ENCODE measurements around the gene MED22.

MED22 gene

GRCh38 chr9:133371261-133371711 lies 23.4 kb upstream of the MED22 start:
- no peak overlapping the region for H2AFZ ChIP-seq (ENCODE audit: low read depth, low read length, severe bottlenecking)
- H3K9me3 ChIP-seq (ENCODE audit: insufficient read depth, low read length): no peaks in the 10 kb centered on the region
- TF ChIP-seq CTCF (IDR thresholded peaks at IDR 0.05; ENCODE audit: insufficient read depth, low read length, poor library complexity, severe bottlenecking) (no peak), EZH2phosphoT487 (conservative IDR thresholded peaks at IDR 0.05; ENCODE audit: low read length) (no peak)
- H3K36me3 ChIP-seq (ENCODE audit: low read length): 0 out of 2 replicates have a peak, but pooled peaks cover under 1% of the 10 kb centered on the region
- H3K4me2 ChIP-seq (ENCODE audit: low read depth, low read length, poor library complexity, severe bottlenecking): no peak overlapping the region
- H3K27me3 ChIP-seq (ENCODE audit: low read length): no peaks in the 10 kb centered on the region
- no peaks in the 10 kb centered on the region for H3F3A ChIP-seq (ENCODE audit: insufficient read depth)
- H3K4me3 ChIP-seq (ENCODE audit: insufficient read depth, low read length, poor library complexity, severe bottlenecking): no peak overlapping the region
- no peaks in the 10 kb centered on the region for H3K9me2 ChIP-seq (replicated peaks; ENCODE audit: insufficient read depth, low read length)
- H4K20me1 ChIP-seq (ENCODE audit: low read depth, low read length): no peaks in the 10 kb centered on the region; the same call in 1 of the 2 replicates
- no peak overlapping the region for H3K9ac ChIP-seq (ENCODE audit: low read length)
- H3K79me2 ChIP-seq (ENCODE audit: insufficient read depth, low read length): peaks cover 82% of the 10 kb centered on the region
- no peak overlapping the region for H3K27ac ChIP-seq (ENCODE audit: low read depth, low read length)

GRCh38 chr9:133370685-133371084 lies 22.8 kb upstream of the MED22 start:
- H2AFZ ChIP-seq (ENCODE audit: low read depth, low read length, severe bottlenecking): no peak overlapping the region
- no peaks in the 10 kb centered on the region; the same call in 1 of the 2 replicates for H4K20me1 ChIP-seq (ENCODE audit: low read depth, low read length)
- no peaks in the 10 kb centered on the region for H3K9me3 ChIP-seq (ENCODE audit: insufficient read depth, low read length)

GRCh38 chr9:133369933-133370332 lies 22.0 kb upstream of the MED22 start:
- no peaks in the 10 kb centered on the region; the same call in 1 of the 2 replicates for H4K20me1 ChIP-seq (ENCODE audit: low read depth, low read length)
- no peaks in the 10 kb centered on the region for H3K9me2 ChIP-seq (replicated peaks; ENCODE audit: insufficient read depth, low read length)
- H3K27ac ChIP-seq (ENCODE audit: low read depth, low read length): no peak overlapping the region
- no peak overlapping the region for H2AFZ ChIP-seq (ENCODE audit: low read depth, low read length, severe bottlenecking)
- no peaks in the 10 kb centered on the region for H3F3A ChIP-seq (ENCODE audit: insufficient read depth)
- H3K9ac ChIP-seq (ENCODE audit: low read length): no peak overlapping the region
- H3K36me3 ChIP-seq (ENCODE audit: low read length): peaks cover 6% of the 10 kb centered on the region; the same call in 1 of the 2 replicates
- no peak overlapping the region for H3K4me3 ChIP-seq (ENCODE audit: insufficient read depth, low read length, poor library complexity, severe bottlenecking)
- H3K27me3 ChIP-seq (ENCODE audit: low read length): no peaks in the 10 kb centered on the region
- peaks cover 79% of the 10 kb centered on the region for H3K79me2 ChIP-seq (ENCODE audit: insufficient read depth, low read length)
- H3K9me3 ChIP-seq (ENCODE audit: insufficient read depth, low read length): no peaks in the 10 kb centered on the region
- TF ChIP-seq EZH2phosphoT487 (conservative IDR thresholded peaks at IDR 0.05; ENCODE audit: low read length) (no peak), CTCF (IDR thresholded peaks at IDR 0.05; ENCODE audit: insufficient read depth, low read length, poor library complexity, severe bottlenecking) (no peak)
- no peak overlapping the region for H3K4me2 ChIP-seq (ENCODE audit: low read depth, low read length, poor library complexity, severe bottlenecking)

More at GRCh38 chr9:133370685-133371084, 22.8 kb upstream of the MED22 start:
- no peaks in the 10 kb centered on the region for H3F3A ChIP-seq (ENCODE audit: insufficient read depth)
- no peak for TF ChIP-seq EZH2phosphoT487 (conservative IDR thresholded peaks at IDR 0.05; ENCODE audit: low read length)
- TF ChIP-seq CTCF (IDR thresholded peaks at IDR 0.05; ENCODE audit: insufficient read depth, low read length, poor library complexity, severe bottlenecking): no peak
- no peak overlapping the region for H3K9ac ChIP-seq (ENCODE audit: low read length)
- H3K27me3 ChIP-seq (ENCODE audit: low read length): no peaks in the 10 kb centered on the region
- H3K27ac ChIP-seq (ENCODE audit: low read depth, low read length): no peak overlapping the region
- no peak overlapping the region for H3K4me3 ChIP-seq (ENCODE audit: insufficient read depth, low read length, poor library complexity, severe bottlenecking)
- no peak overlapping the region for H3K4me2 ChIP-seq (ENCODE audit: low read depth, low read length, poor library complexity, severe bottlenecking)
- H3K79me2 ChIP-seq (ENCODE audit: insufficient read depth, low read length): peaks cover 86% of the 10 kb centered on the region
- H3K36me3 ChIP-seq (ENCODE audit: low read length): peaks cover 6% of the 10 kb centered on the region; the same call in 1 of the 2 replicates
- no peaks in the 10 kb centered on the region for H3K9me2 ChIP-seq (replicated peaks; ENCODE audit: insufficient read depth, low read length)

All from SU-DHL-6 (cell line).